ENCODE results near the gene TNFSF15.

DNA sequence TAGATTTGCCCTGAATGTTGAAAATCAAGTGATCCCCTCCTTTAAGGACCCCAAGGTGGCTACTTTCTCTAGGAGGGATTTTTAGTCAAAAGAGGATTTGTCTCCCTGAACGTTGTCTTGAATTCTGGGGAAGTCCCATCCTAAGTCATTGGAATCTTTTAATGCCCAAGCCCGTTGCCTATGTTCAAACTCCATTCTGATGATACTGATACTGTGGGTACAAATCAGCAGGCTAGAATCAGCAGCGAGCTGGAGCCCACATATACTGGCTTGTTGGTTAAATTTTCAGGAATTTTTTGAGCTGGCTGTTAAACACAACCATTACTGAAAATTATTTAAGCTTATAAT lies 22.4 kb upstream of the TNFSF15 start:
- TF ChIP-seq POLR2A (IDR thresholded peaks at IDR 0.05) (no peak), CTCF (IDR thresholded peaks at IDR 0.05 in 4 of 5, conservative IDR thresholded peaks at IDR 0.05 in 1 of 5) (no peak)
